K562 (cell line): Measurements from ENCODE around the gene CNTRL. TPM values are rescaled to one million over a fixed set of nuclear protein-coding genes. Genes with fewer than 3 reads are reported as not detected.

Source experiments
- BRD9 ChIP-seq: fragments of 450-650 bp; IDR thresholded peaks from 2 replicates; pipeline ENCODE4 v1.6.1; 2018; ENCODE audit warnings: low read depth; ENCODE audit not compliant: partially characterized antibody
- CBFA2T3 ChIP-seq: fragments of 450-650 bp; IDR thresholded peaks from 2 replicates; pipeline ENCODE4 v1.6.1; 2017
- GATAD2B ChIP-seq: fragments of 450-650 bp; IDR thresholded peaks from 2 replicates; pipeline ENCODE4 v1.6.1; 2017; ENCODE audit warnings: mild to moderate bottlenecking, borderline replicate concordance
- HMGN3 ChIP-seq: IDR thresholded peaks from 2 replicates; pipeline ENCODE4 v1.6.1; 2011; ENCODE audit warnings: borderline replicate concordance, low read depth, mild to moderate bottlenecking, mixed read lengths, low read length; ENCODE audit not compliant: insufficient read length; ENCODE audit errors: extremely low read depth
- HNRNPLL ChIP-seq: fragments of 200-400 bp; formaldehyde crosslinking; IDR thresholded peaks from 2 replicates; pipeline ENCODE4 v1.6.1; 2017; ENCODE audit warnings: low read length, low read depth, mild to moderate bottlenecking; ENCODE audit not compliant: poor library complexity, severe bottlenecking
- KDM5B ChIP-seq: fragments of 200-600 bp; sonication (generic); IDR thresholded peaks from 2 replicates; pipeline ENCODE4 v1.6.1; 2012; ENCODE audit warnings: low read depth, mild to moderate bottlenecking, moderate library complexity, low read length, control low read depth, inconsistent platforms; ENCODE audit not compliant: insufficient replicate concordance
- L3MBTL2 ChIP-seq: fragments of 450-650 bp; IDR thresholded peaks from 2 replicates; pipeline ENCODE4 v1.6.1; 2016; ENCODE audit warnings: mild to moderate bottlenecking, moderate library complexity
- PPARD ChIP-seq: fragments of 250-450 bp; sonication (Bioruptor Pico); IDR thresholded peaks from 2 replicates; pipeline ENCODE4 v1.8.0; 2022; ENCODE audit warnings: inconsistent platforms, mild to moderate bottlenecking, moderate library complexity
- RB1 ChIP-seq: fragments of 450-650 bp; IDR thresholded peaks from 2 replicates; pipeline ENCODE4 v1.6.1; 2017; ENCODE audit warnings: low read depth, mild to moderate bottlenecking
- SIN3A ChIP-seq, 2 experiments: fragments of 150-350 bp in 1 of 2; IDR thresholded peaks; 2 replicates each; pipeline ENCODE4 v1.6.1; 2011 to 2016; ENCODE audit warnings: borderline replicate concordance in 2 of 2, low read depth in 2 of 2, low read length in 2 of 2, mild to moderate bottlenecking in 2 of 2, moderate library complexity in 2 of 2; ENCODE audit not compliant: control insufficient read depth in 1 of 2
- SMAD1 ChIP-seq: fragments of 150-350 bp; IDR thresholded peaks from 2 replicates; pipeline ENCODE4 v1.6.1; 2014; ENCODE audit warnings: low read length, low read depth; ENCODE audit not compliant: partially characterized antibody
- WHSC1 ChIP-seq: IDR thresholded peaks from one replicate; pipeline ENCODE4 v1.6.1; 2012; ENCODE audit warnings: low read length, control low read depth, inconsistent platforms
- ZNF23 ChIP-seq: fragments of 250-450 bp; sonication (Bioruptor Pico); IDR thresholded peaks from 2 replicates; pipeline ENCODE4 v1.4.0; 2020; ENCODE audit warnings: mild to moderate bottlenecking
- polyA plus RNA-seq, 8 experiments: library from polyadenylated mRNA; depleted of rRNA in 4 of 8; stranded (reverse) in 5 of 8; unstranded in 3 of 8; fragments of >200 nt; fragmentation: Nextera tagmentation in 2 of 8; fragmentation: Illumina TruSeq in 1 of 8; extraction: Ambion mirVana in 2 of 8; extraction: Trizol in 1 of 8; gene quantifications; 2 replicates each; pipeline versions ENCODE4 v1.2.1 to v1.2.3, GENCODE V29; 2011 to 2014; ENCODE audit warnings: inconsistent platforms in 1 of 8, missing spikeins in 1 of 8
- total RNA-seq, 7 experiments: library from RNA; depleted of rRNA in 6 of 7; stranded (reverse); fragments of >200 nt in 6 of 7; fragmentation: Illumina TruSeq in 2 of 7; extraction: Trizol in 2 of 7; gene quantifications; 2 replicates each; pipeline versions ENCODE4 v1.2.1 to v1.2.3, GENCODE V29; 2011 to 2021; ENCODE audit warnings: low replicate concordance in 1 of 7
- TF ChIP-seq, protein P1 (sequence below), 3 experiments: fragments of 200-800 bp in 1 of 3; fragments of 250-450 bp in 1 of 3; fragments of 450-650 bp in 1 of 3; sonication (Bioruptor Pico) in 1 of 3; sonication (Bioruptor generic) in 1 of 3; formaldehyde crosslinking in 1 of 3; IDR thresholded peaks; 2 replicates each; pipeline versions ENCODE4 v1.6.1 to v1.8.0; 2016 to 2022; ENCODE audit warnings: mild to moderate bottlenecking in 2 of 3, missing genetic modification characterization in 2 of 3, missing compliant biosample characterization in 1 of 3, moderate library complexity in 1 of 3
- TF ChIP-seq, protein P2 (sequence below), 2 experiments: IDR thresholded peaks; 2 replicates each; pipeline ENCODE4 v1.6.1; 2011; ENCODE audit warnings: borderline replicate concordance in 1 of 2, control low read depth in 1 of 2, low read depth in 1 of 2, low read length in 1 of 2, mild to moderate bottlenecking in 1 of 2, mixed read lengths in 1 of 2, moderate library complexity in 1 of 2; ENCODE audit not compliant: insufficient read depth in 1 of 2, insufficient read length in 1 of 2, poor library complexity in 1 of 2, severe bottlenecking in 1 of 2; ENCODE audit errors: extremely low read depth in 1 of 2
- TF ChIP-seq, protein P3 (sequence below): sonication (generic); formaldehyde crosslinking; IDR thresholded peaks from 2 replicates; pipeline ENCODE4 v1.8.0; 2022; ENCODE audit warnings: mild to moderate bottlenecking, missing genetic modification reagents
- TF ChIP-seq, protein P4 (sequence below): fragments of 250-450 bp; sonication (Bioruptor Pico); IDR thresholded peaks from 2 replicates; pipeline ENCODE4 v1.5.0; 2020; ENCODE audit warnings: mild to moderate bottlenecking, borderline replicate concordance

Gene CNTRL
- total and polyA plus RNA-seq, 9 of the 15 experiments (the other 6 are each of a cell fraction or from before 2014, with no cell fraction given) = 9.2 to 28.9 (median 20.5) TPM

DNA sequence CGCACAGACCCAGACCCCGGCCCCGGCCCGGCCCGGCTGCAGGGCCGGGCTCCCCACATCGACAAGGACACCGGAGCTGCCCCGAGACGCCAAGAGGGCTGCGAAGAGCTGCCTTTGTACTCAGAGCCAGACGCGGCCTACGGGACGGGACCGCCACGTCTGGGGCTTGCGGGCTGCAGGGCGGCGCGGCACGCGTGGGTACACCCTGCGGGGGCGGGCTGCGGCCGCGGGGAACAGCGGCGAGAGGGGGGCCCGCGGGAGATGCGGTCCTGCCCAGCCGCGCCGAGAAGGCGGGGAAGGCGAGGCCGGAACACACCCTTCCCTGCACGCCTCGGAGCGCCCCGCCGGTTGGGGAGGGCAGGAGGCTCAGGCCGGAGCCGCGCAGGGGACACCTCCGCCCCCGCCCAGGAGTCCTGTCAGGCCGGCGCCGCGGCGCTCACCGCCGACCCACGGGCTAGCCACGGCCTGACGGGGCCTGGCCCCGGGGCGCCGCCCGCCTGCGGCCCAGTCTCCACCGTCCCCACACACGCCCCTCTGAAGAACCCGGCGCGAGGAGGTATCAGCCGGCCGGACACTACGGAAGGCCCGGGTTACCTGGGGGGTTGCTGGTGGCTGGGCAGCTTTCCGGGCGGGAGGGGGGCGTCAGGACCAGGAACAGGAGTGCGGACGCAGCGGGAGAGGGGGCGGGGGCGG, 126.4 kb downstream of the CNTRL start (continued):
- TF ChIP-seq, protein P1, sequence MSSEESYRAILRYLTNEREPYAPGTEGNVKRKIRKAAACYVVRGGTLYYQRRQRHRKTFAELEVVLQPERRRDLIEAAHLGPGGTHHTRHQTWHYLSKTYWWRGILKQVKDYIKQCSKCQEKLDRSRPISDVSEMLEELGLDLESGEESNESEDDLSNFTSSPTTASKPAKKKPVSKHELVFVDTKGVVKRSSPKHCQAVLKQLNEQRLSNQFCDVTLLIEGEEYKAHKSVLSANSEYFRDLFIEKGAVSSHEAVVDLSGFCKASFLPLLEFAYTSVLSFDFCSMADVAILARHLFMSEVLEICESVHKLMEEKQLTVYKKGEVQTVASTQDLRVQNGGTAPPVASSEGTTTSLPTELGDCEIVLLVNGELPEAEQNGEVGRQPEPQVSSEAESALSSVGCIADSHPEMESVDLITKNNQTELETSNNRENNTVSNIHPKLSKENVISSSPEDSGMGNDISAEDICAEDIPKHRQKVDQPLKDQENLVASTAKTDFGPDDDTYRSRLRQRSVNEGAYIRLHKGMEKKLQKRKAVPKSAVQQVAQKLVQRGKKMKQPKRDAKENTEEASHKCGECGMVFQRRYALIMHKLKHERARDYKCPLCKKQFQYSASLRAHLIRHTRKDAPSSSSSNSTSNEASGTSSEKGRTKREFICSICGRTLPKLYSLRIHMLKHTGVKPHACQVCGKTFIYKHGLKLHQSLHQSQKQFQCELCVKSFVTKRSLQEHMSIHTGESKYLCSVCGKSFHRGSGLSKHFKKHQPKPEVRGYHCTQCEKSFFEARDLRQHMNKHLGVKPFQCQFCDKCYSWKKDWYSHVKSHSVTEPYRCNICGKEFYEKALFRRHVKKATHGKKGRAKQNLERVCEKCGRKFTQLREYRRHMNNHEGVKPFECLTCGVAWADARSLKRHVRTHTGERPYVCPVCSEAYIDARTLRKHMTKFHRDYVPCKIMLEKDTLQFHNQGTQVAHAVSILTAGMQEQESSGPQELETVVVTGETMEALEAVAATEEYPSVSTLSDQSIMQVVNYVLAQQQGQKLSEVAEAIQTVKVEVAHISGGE (CRISPR knock-in tag; IDR thresholded peaks at IDR 0.05) = peak in 1 of 3 experiments; percentile 40; a peak in 1 of 6 replicates
- peak; percentile 38 for TF ChIP-seq HNRNPLL
- TF ChIP-seq, protein P2, sequence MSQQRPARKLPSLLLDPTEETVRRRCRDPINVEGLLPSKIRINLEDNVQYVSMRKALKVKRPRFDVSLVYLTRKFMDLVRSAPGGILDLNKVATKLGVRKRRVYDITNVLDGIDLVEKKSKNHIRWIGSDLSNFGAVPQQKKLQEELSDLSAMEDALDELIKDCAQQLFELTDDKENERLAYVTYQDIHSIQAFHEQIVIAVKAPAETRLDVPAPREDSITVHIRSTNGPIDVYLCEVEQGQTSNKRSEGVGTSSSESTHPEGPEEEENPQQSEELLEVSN (IDR thresholded peaks at IDR 0.05; ENCODE audit: borderline replicate concordance in 1 of 2, extremely low read depth in 1 of 2, insufficient read depth in 1 of 2, insufficient read length in 1 of 2, low read depth in 1 of 2, low read length in 1 of 2, poor library complexity in 1 of 2, severe bottlenecking in 1 of 2) = peak in 1 of 2 experiments; percentile 9
- peak; percentile 8 for TF ChIP-seq SMAD1
- TF ChIP-seq GATAD2B = peak; percentile 65
- peak; percentile 65 for TF ChIP-seq HMGN3
- TF ChIP-seq KDM5B = peak; percentile 16
- TF ChIP-seq ZNF23 (CRISPR knock-in tag) = no peak
- TF ChIP-seq, protein P3, sequence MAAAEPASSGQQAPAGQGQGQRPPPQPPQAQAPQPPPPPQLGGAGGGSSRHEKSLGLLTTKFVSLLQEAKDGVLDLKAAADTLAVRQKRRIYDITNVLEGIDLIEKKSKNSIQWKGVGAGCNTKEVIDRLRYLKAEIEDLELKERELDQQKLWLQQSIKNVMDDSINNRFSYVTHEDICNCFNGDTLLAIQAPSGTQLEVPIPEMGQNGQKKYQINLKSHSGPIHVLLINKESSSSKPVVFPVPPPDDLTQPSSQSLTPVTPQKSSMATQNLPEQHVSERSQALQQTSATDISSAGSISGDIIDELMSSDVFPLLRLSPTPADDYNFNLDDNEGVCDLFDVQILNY = no peak
- no peak for TF ChIP-seq PPARD (CRISPR knock-in tag)
- peak; percentile 46 for TF ChIP-seq RB1
- TF ChIP-seq BRD9 = no peak
- TF ChIP-seq, protein P4, sequence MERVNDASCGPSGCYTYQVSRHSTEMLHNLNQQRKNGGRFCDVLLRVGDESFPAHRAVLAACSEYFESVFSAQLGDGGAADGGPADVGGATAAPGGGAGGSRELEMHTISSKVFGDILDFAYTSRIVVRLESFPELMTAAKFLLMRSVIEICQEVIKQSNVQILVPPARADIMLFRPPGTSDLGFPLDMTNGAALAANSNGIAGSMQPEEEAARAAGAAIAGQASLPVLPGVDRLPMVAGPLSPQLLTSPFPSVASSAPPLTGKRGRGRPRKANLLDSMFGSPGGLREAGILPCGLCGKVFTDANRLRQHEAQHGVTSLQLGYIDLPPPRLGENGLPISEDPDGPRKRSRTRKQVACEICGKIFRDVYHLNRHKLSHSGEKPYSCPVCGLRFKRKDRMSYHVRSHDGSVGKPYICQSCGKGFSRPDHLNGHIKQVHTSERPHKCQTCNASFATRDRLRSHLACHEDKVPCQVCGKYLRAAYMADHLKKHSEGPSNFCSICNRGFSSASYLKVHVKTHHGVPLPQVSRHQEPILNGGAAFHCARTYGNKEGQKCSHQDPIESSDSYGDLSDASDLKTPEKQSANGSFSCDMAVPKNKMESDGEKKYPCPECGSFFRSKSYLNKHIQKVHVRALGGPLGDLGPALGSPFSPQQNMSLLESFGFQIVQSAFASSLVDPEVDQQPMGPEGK (CRISPR knock-in tag) = no peak
- no peak for TF ChIP-seq CBFA2T3
- peak; percentile 11; the same call in 1 of the 2 replicates for TF ChIP-seq L3MBTL2
- no peak for TF ChIP-seq WHSC1
- peak in 1 of 2 experiments; percentile 80; a peak in 2 of 4 replicates for TF ChIP-seq SIN3A (IDR thresholded peaks at IDR 0.05; ENCODE audit: borderline replicate concordance in 2 of 2, control insufficient read depth in 1 of 2, low read depth in 2 of 2, low read length in 2 of 2)
